Natural killer cell (primary cell): ENCODE results near the gene BEND4. TPM values are rescaled to one million over a fixed set of nuclear protein-coding genes. Genes with fewer than 3 reads are reported as not detected.

Source experiments
- ATAC-seq, 3 donors: fragments of 150-1000 bp in 2 of 3; fragments of 200-7000 bp in 1 of 3; cut with Tn5 transposase; 1 replicate in 1 of 3; 2 replicates in 2 of 3; pipeline ENCODE4 v1.10.0; 2021; ENCODE audit warnings: mild to moderate bottlenecking in 2 of 3, moderate library complexity in 2 of 3
- DNase-seq, 2 donors: peaks; one replicate each; pipeline versions ENCODE4 v3.0.0 to v3.0.0-alpha.2; 2013 to 2021; ENCODE audit warnings: mixed read lengths in 1 of 2
- H3K27ac ChIP-seq: one replicate; pipeline ENCODE4 v1.5.1; 2013; ENCODE audit warnings: mild to moderate bottlenecking, low read length
- H3K27me3 ChIP-seq: one replicate; pipeline ENCODE4 v1.6.1; 2013; ENCODE audit warnings: low read length; ENCODE audit not compliant: control insufficient read depth, insufficient read depth
- H3K36me3 ChIP-seq: one replicate; pipeline ENCODE4 v1.6.1; 2013; ENCODE audit warnings: low read length; ENCODE audit not compliant: control insufficient read depth, insufficient read depth
- H3K4me1 ChIP-seq: one replicate; pipeline ENCODE4 v1.6.1; 2013; ENCODE audit warnings: low read length; ENCODE audit not compliant: control insufficient read depth, insufficient read depth
- H3K4me3 ChIP-seq: one replicate; pipeline ENCODE4 v1.5.1; 2013; ENCODE audit warnings: low read length
- H3K9me3 ChIP-seq: one replicate; pipeline ENCODE4 v1.6.1; 2013; ENCODE audit warnings: low read length; ENCODE audit not compliant: control insufficient read depth, insufficient read depth
- H3K27ac Mint-ChIP-seq, 2 donors: one replicate each; pipeline ENCODE4 v1.8.0; 2022; ENCODE audit warnings: mild to moderate bottlenecking in 2 of 2, mixed read lengths in 2 of 2, moderate library complexity in 1 of 2
- H3K27me3 Mint-ChIP-seq, 2 donors: one replicate each; pipeline ENCODE4 v1.8.0; 2022; ENCODE audit warnings: low read depth in 2 of 2, mixed read lengths in 2 of 2
- H3K36me3 Mint-ChIP-seq: one replicate; pipeline ENCODE4 v1.8.0; 2022; ENCODE audit warnings: mixed read lengths
- H3K4me1 Mint-ChIP-seq, 2 donors: one replicate each; pipeline ENCODE4 v1.8.0; 2022; ENCODE audit warnings: mixed read lengths in 2 of 2
- H3K4me3 Mint-ChIP-seq: one replicate; pipeline ENCODE4 v1.8.0; 2022; ENCODE audit warnings: mild to moderate bottlenecking, moderate library complexity, mixed read lengths
- H3K9me3 Mint-ChIP-seq, 2 donors: one replicate each; pipeline ENCODE4 v1.8.0; 2022; ENCODE audit warnings: mixed read lengths in 2 of 2
- CTCF ChIP-seq: fragments of 200-600 bp; IDR thresholded peaks from one replicate; pipeline ENCODE4 v1.8.0; 2022; ENCODE audit warnings: antibody characterized with exemption
- WGBS: methylation state at CpG from one replicate; pipeline ENCODE4 v1.1.7; 2013; ENCODE audit warnings: missing lambda C conversion rate; ENCODE audit not compliant: insufficient coverage; 5-methylcytosine and 5-hydroxymethylcytosine counted together
- intact Hi-C: fragments of 100-400 bp; cut with micrococcal nuclease; formaldehyde crosslinking; loops from one replicate; pipeline ENCODE4 v1.14.2; 2022
- total RNA-seq, 4 donors: library from RNA; stranded (reverse); fragments of 120-200 nt in 1 of 4; gene quantifications; one replicate each; pipeline versions ENCODE4 v1.2.3 to v1.2.4, GENCODE V29; 2013 to 2022

The BEND4 gene
- total RNA-seq, 3 donors from 2014 or later (not counting 1 experiment from before 2014, with no cell fraction given) = 0.23 to 0.45 (median 0.43) TPM

- Histone ChIP-seq H3K9me3 (no peaks in the 10 kb centered on the region), H3K36me3 (no peaks in the 10 kb centered on the region), H3K27me3 (peaks cover 6% of the 10 kb centered on the region), H3K4me3 (no peak overlapping the region), H3K4me1 (peaks cover 11% of the 10 kb centered on the region), H3K27ac (no peak overlapping the region)
- Mint-ChIP-seq H3K9me3 (no peaks in the 10 kb centered on the region), H3K27me3 (peaks cover 30 to 33% of the 10 kb centered on the region in 2 donors), H3K4me1 (peaks cover 16 to 22% of the 10 kb centered on the region in 2 donors), H3K27ac (no peak overlapping the region), H3K4me3 (no peak overlapping the region), H3K36me3 (no peaks in the 10 kb centered on the region)
- 83% methylated on average over 1 of the region's 1 CpG for WGBS
- DNase-seq (no peak), ATAC-seq (no peak)
- TF ChIP-seq CTCF = no peak
- intact Hi-C loops = no loop called here
Measured at GRCh38 chr4:42148425-42148824, 4.0 kb downstream of the BEND4 start.

GRCh38 chr4:42144028-42144427, 8.4 kb downstream of the BEND4 start:
- H3K36me3 Mint-ChIP-seq = no peaks in the 10 kb centered on the region
- TF ChIP-seq CTCF = no peak
- H3K9me3 ChIP-seq = no peaks in the 10 kb centered on the region
- no peak for DNase-seq
- H3K4me1 Mint-ChIP-seq = no peaks in the 10 kb centered on the region
- H3K27ac ChIP-seq = no peak overlapping the region
- H3K9me3 Mint-ChIP-seq = no peaks in the 10 kb centered on the region
- H3K27me3 Mint-ChIP-seq = peaks cover 0 to 3% of the 10 kb centered on the region in 2 donors
- ATAC-seq = no peak
- H3K27me3 ChIP-seq = no peaks in the 10 kb centered on the region
- H3K36me3 ChIP-seq = no peaks in the 10 kb centered on the region
- H3K4me3 ChIP-seq = no peak overlapping the region
- H3K4me1 ChIP-seq = no peaks in the 10 kb centered on the region
- no peak overlapping the region for H3K27ac Mint-ChIP-seq
- intact Hi-C loops = no loop called here
- no peak overlapping the region for H3K4me3 Mint-ChIP-seq
- 55% methylated on average over 7 of the region's 7 CpGs for WGBS

GRCh38 chr4:42142591-42142990, 9.9 kb downstream of the BEND4 start:
- Histone ChIP-seq H3K27me3 (no peaks in the 10 kb centered on the region), H3K4me3 (no peak overlapping the region), H3K27ac (no peak overlapping the region), H3K4me1 (no peaks in the 10 kb centered on the region), H3K9me3 (no peaks in the 10 kb centered on the region), H3K36me3 (no peaks in the 10 kb centered on the region)
- ATAC-seq (no peak), DNase-seq (no peak)
- Mint-ChIP-seq H3K27ac (no peak overlapping the region), H3K36me3 (no peaks in the 10 kb centered on the region), H3K9me3 (no peaks in the 10 kb centered on the region), H3K4me3 (no peak overlapping the region), H3K27me3 (no peaks in the 10 kb centered on the region), H3K4me1 (no peaks in the 10 kb centered on the region)
- WGBS = 86% methylated on average over 4 of the region's 4 CpGs
- intact Hi-C loops = no loop called here
- no peak for TF ChIP-seq CTCF

GRCh38 chr4:42136371-42136770, 16.1 kb downstream of the BEND4 start:
- H3K4me1 Mint-ChIP-seq = no peaks in the 10 kb centered on the region
- no peaks in the 10 kb centered on the region for H3K4me1 ChIP-seq
- no peak overlapping the region for H3K4me3 Mint-ChIP-seq
- no peaks in the 10 kb centered on the region for H3K9me3 Mint-ChIP-seq
- ATAC-seq (no peak), DNase-seq (no peak)
- H3K4me3 ChIP-seq = no peak overlapping the region
- no peaks in the 10 kb centered on the region for H3K36me3 Mint-ChIP-seq
- H3K27ac Mint-ChIP-seq = no peak overlapping the region
- H3K27me3 Mint-ChIP-seq = no peaks in the 10 kb centered on the region
- H3K36me3 ChIP-seq = no peaks in the 10 kb centered on the region
- 85% methylated on average over 3 of the region's 3 CpGs for WGBS
- H3K27me3 ChIP-seq = no peaks in the 10 kb centered on the region
- intact Hi-C loops = no loop called here
- no peak for TF ChIP-seq CTCF
- H3K27ac ChIP-seq = no peak overlapping the region
- no peaks in the 10 kb centered on the region for H3K9me3 ChIP-seq
